T follicular helper cell (primary cell): Measurements from ENCODE around the gene SLC37A1.
A peak's percentile ranks its signal among the peaks of the same experiment; 100 is the strongest.
"Not testable (repeated sequence)": the region's sequence is repeated elsewhere in the genome, so short reads cannot be mapped to it uniquely, and the experiment has no call there.

Experiments used
- DNase-seq: peaks from one replicate; pipeline ENCODE4 v3.0.0-alpha.2; 2020; ENCODE audit warnings: low read depth
- total RNA-seq, 2 experiments: gene quantifications; one replicate each; lab custom pipeline; 2026; lab: John Stamatoyannopoulos, UW

Gene SLC37A1
- total RNA-seq, result 33.4 to 48.3 reads per million in 2 experiments

DNA sequence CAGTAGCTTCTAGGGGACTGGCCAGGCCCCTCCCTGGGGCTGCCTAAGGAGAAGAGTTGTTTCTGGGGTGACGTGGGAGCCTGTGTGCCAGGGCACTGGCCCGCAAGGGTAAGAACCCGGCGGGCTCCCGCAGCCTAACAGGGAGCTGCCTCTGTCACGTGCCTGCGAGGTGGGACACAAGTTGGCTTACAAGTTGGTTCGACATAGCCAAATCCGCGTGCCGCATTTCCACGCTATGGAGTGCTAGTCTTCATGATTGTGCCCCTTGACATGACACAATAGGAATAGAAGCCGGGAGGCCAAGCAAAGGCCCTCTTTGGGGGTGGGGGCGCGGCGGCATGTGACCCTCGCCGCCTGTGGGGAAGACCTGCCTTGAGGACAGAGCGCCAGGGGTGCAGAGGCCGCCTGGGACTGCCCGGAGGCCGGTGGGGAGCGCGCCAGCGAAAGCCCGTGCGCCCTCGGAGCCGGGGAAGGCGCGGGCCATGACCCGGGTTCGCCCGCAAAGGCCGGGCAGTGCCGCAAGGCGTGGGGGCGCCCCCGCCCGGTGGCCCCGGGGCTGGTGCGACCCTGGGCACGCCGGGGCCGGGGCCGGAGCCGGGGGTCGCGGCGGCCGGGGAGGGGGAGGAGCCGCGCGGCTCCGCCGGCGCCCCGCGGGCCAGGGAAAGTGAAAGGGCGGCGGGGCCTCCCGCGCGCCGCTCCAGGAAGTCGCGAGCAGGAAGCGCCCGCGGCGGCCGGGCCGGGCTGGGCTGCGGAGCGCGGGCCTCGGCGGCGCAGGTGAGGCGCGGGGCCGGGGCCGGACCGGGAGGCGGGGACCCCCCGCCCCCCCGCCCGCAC lies at the start of gene SLC37A1:
SLC37A1 (plus strand) TSS at position 702 of the 834 bp plus-strand sequence. CDS start 4,603 bp downstream, outside the sequence.
- DNase-seq, result no peak

DNA sequence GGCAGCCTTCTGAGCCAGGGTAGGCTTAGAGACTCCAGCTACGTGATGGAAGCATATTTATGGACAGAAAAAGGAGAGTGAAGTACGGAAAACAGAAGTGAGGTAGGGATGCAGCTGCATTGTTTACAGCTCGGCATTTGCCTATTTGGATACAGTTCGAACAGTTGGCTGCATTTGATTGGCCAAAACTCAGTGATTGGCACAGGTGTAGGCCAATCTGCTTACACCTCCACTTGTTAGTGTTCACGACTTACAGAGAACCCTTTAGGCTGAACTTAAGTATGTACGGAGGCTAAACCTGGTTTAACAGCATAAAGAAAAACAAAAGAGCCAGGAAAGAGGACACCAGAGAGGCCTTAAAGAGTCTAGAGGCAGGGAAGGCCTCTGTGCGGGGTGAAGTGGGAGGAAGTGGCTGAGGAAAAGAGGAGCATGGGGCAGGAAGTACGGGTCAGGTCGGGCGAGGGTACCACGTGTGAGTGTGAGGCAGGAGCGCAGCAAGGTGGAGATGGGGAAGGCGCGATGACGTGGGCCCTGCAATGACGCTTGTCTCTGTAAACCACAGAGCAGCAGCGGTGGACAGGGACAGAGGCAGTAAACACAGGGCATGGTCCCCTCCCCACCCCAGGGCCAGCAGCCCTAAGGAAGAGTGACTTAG lies 49.7 kb upstream of the SLC37A1 start:
- peak; percentile 53 for DNase-seq

DNA sequence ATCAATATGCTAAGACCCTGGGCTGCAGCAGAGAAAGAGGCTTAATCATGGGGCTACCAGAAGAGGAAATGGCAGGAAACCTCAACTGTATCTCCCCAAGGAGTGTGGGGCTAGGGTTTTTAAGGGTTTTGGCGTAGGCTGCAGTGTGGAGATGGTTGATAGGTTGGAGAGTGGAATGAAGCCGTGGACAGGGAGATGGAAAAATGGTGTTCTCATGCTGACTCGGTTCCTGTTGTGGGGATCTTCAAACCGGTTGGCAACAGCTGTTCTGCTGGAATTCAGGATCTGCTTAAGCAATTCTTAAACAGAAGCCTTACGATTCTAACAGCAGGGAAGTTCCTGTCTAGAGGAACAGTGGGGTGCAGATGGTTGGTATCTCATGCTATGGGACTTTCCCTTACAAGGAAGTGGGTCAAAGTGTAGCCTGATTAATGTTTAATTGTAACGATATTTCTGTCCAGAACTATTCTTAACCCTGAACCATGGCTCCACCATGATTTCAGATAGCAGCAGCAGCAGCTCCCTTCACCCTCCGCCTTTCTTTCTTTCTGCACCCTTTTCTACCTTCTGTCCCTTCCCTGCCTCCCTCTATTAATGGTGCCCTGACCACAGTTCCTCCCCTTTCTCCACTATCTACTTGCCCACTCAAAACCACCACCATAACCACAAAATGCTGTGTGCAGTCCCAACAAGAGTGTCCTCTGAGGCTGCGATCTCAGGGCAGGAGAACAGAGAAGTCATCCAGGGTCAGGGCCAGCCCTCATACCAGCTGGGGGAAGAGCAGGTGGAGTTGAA lies 48.4 kb upstream of the SLC37A1 start:
- DNase-seq, result no peak

DNA sequence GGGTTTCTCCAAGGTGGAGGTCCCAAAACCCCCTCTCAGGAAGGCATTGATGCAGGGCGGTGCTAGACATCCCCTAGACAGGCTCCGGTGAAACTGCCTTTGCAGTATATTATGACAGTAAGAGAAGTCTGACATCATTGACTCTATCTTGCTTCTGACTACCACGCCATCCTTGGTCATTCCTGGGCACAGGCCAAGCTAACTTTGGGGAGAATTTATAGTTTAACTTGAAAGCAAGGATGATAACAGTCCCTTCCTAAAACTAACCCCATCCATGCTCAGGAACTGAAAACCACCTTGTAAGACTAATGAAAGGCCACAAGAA lies 47.9 kb upstream of the SLC37A1 start:
- DNase-seq, result no peak

DNA sequence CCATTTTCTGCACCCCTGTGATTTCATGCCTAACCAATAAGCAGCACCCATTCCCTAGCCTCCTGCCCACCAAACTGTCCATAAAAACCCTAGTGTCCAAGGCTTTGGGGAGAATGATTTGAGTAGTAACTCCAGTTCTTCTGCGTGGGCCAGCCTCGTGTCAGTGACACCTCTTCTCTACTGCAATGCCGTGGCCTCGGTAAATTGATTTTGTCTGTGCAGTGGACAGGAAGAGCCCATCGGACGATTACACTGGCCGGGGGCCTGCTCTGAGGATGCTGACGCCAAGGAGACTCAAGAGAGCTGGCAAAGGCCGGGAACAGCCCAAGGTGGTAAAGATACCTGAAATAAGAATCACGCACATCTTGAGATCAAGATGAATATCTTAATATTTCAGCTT lies 47.0 kb upstream of the SLC37A1 start:
- no peak for DNase-seq

DNA sequence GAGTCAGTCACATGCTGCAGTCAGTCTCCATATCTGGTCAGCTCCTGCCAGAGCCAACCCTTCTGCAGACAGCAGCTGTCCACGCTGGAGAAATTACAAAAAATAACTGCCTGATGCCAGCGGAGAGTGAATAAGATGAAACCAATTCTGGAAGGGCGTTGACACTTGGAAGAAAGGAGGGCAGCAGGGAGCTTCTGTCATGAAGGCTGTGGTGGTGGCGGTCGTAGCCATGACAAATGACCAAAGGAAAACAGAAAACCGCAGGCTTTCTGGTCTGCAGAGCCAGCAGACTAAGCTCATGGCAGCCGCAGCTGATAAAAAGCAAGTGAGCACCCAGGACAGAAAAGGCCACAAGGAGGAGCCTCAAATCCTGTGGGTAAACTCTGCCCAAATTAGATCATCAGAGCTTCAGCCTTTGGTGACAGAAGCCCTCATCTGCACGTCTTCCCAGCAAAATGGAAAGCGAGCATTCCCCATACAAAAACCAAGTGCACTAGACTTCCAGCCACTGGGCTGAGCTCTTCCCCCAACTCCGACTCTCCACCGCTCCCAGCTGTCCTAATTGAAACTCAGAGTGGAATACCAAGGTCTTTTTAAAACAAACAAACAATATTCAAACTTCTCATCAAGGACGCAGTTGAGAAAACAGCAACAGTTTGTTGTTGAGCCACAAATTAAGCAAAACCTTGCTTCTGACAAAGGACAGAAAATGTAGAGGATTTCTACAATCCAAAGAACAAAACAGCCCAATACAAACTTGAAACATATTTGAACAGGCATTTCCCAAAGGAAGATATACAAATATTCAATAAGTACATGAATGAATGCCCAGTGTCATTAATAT lies 46.3 kb upstream of the SLC37A1 start:
- DNase-seq, result no peak

DNA sequence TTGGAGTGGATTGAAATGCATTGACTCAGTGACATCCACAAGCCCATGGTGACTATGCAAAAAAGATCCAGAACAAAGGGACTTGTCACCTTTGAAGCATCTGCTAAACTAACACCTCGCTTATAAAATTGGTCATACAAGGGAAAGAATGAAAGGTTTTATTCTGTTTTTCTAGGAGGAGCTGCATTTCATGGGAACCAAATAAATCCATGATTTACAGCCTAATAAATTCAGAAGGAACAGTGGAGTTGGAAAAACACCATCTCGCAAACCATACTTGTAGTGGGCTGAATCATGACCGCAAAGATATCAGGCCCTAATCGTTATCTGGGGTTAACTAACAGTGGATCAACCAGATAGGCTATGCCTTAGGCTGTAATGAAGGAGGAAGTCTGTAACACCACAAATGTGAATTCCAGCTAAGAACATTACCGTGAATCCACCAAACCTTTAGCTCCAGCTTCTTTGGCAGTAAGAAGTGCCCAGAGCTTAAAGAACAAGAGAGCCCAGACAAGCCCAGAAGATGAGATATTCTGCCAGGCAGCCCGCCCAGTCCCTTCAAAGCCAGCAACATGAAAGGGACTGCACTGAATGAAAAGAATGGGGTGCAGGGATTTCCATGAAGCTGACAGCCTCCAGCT lies 45.0 kb upstream of the SLC37A1 start:
- DNase-seq, result no peak

DNA sequence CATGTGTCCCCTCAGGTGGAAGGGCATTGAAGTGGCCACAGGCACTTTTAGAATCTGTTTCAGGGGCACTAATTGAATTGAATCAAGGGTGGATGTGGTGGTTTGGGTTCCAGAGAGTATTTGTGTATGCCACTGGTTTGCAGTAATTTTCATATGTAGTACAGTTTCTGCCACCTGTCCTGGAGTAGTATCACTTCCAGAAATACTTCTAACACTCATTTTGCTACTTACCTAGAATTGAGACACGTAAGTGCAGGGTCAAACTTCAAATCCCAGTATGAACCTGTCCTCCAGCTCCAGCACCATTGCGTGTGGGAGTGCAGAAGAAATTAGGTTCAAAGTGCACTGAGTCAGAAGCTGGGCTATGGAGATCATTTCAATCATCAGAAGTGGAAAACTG lies 44.4 kb upstream of the SLC37A1 start:
- no peak for DNase-seq

DNA sequence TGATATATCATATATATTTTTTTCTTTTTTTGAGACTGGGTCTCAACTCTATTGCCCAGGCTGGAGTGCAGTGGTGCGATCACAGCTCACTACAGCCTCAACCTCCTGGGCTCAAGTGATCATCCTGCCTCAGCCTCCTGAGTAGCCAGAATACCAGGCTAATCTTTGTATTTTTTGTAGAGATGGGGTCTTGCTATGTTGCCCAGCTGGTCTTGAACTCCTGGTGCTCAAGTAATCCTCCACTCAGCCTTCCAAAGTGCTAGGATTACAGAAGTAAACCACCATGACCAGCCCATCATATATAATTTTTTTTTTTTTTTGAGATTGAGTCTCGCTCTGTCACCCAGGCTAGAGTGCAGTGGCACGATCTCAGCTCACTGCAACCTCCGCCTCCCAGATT lies 43.9 kb upstream of the SLC37A1 start:
- DNase-seq, result not testable (repeated sequence)

DNA sequence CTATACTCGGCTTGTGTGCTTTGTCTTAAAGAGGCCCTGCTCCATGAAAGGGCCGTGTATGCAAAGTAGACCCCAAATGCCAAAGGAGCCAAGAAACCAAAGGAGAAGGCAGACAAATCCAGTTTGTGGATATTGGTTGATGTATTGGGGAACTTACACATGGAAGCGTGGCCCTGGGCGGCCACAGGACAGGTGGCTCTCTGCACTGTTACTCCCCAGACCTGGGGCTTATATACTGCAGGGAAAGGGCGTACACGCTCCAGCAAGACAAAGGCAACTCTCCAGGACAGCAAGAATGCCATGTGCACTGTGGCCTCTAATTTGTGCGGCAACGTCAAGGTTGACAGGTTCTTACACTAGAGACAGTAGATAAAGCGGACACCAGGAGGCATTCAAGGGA lies 42.4 kb upstream of the SLC37A1 start:
- DNase-seq, result no peak

DNA sequence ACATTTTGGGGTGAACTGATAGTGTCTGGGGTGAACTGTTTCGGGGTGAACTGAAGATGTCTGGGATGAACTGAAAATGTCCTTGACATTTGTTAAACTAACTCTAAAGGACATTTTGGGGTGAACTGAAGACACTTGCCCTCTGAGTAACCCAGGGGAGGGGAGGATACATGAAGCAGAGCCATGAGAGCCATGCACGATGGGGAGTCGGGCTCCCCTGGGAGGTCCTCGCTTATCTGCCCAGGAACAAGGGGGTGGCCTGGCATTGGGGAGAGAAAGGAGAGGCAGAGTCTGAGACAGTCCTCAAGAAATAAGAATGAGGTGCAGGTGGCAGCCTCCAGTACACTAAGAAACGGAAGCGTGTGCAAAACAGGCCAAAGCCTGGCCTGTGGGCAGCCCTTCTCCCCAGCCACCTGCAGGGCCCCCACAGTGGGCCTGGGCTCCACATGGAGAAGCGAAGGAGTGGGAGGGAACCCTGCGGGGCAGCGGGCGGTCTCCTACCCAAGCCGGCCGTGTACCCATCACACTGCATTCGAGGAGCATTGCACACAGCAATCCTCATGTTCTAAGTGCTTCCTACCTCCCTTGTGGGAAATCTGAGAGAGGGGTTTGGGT lies 41.8 kb upstream of the SLC37A1 start:
- no peak for DNase-seq

DNA sequence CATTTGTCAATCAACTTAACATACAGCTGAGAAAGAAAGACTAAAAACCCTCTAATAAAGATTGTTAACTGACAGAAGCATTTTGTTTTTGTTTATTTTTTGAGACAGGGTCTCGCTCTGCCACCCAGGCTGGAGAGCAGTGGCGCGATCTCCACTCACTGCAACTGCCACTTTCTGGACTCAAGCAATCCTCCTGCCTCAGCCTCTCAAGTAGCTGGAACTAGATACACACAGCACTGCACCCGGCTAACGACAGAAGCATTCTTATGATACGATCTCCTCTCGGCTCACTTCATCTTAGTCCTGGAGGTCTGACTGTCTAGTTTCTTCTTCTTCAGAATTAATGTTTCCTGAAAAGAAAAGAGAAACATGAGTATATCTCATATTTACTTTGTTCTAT lies 41.1 kb upstream of the SLC37A1 start:
- no peak for DNase-seq

DNA sequence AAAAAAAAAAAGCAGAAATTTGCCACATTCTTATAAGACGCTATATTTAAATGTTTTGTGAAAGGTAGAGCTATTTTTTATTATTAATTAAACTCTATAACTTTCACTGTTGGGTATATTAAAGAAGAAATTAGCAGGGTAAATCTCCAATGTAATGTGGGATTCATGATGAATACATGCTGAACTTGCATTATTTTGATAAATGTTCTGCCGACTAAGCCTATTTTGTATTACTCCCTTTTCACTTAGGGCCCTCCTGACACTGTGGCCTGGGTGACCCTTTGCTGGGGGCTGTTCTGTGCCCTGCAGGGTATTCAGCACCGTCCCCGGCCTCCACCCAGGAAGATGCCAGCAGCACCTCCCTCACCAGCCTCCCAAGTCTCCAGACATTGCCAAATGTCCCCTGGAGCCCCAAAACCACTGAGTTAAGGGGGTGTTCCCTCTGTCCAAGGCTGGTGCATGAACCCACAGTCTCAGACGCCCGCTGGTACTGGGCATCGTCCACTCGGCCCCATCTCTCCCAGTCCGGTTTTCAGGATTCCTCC lies 40.1 kb upstream of the SLC37A1 start:
- no peak for DNase-seq

DNA sequence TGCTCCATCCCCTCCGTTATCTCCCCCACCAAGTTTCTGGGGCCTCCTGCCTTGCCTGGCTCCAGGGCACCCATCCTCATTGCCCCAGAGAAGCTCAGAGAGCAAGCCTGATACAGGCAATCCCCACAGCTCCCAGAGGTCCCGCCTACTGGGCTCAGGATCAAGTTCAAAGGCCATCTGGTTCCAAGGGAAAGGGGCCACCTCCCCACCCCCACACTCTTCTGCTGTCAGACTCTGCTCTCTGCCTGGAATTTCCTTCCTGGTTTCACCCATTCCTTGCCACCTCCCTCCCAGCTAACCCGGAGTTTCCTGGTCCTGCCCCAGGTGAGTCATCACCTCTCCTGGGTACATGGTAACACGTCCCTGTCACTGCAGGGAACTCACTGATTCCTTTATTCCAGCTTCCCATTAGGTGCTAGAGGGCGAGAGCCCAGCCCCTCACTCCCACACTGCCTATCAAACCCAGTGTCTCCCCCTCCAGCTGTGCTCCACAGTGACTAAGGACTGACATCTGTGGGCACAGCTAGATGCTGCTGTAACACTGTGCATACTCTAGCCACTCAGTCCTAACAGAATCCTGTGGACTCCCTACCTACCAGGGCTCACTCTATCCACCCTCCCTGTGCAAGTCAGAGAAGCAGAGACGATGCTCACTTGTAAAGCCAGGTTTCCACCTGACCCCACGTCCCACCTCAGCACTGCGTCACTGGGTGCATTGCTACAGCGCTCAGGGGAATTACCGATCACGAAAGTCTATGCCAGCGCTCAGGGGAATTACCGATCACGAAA lies 39.4 kb upstream of the SLC37A1 start:
- DNase-seq, result no peak

DNA sequence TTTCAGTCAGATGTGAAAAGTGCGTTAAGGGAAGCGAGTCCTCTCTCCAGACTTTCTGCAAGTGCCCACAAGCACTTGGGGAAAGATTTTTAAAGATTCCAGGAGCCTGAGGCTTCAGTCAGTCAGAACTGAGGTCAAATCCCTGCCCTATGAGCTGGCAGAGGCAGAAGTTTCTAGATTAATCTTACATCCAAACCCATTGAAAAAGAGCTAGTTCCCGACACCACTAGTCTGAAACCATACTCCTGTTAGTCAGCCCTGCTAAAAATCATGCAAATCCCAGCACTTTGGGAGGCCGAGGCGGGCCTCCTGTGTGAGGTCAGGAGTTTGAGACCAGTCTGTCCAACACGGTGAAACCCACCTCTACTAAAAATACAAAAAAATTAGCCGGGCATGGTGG lies 38.6 kb upstream of the SLC37A1 start:
- DNase-seq, result no peak

DNA sequence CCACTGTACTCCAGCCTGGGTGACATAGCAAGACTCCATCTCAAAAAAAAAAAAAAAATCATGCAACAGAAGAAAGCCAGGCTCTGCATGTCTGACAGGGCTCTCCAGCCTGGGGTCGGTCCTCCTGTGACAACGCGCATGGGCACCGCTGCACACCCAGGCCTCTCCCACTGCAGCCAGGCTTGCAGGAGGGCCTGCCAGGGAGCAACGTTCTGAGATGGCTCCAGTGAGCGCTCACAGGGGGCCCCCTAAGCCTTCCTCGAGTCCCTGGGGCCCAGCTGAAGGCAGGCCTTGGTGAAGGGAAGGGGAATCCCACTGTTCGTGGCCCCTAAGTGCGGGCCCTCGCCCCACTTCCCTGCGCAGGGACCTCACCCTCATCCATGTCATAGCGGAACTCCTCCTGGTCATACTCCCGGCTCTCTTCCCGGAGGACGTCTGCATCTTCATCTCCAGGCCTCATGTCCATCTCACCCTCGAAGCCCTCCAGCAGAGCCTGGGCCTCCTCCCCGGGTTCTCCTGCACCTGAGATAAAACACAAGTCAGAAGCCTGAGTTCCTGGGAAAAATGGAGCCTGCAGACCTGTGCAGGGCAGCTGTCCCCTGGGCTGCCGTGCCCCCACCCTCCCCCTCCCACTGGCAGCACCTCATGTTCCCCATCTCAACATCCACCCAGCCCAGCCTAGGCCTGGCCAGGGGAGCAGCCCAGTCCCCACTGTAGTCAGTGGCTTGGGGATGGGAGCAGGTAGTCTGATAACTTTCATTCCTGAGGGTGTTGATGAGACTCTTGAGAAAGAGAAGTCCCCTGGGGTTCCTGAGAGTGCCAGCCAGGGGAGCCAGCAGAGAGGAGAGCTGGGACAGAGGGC lies 37.9 kb upstream of the SLC37A1 start:
- no peak for DNase-seq

DNA sequence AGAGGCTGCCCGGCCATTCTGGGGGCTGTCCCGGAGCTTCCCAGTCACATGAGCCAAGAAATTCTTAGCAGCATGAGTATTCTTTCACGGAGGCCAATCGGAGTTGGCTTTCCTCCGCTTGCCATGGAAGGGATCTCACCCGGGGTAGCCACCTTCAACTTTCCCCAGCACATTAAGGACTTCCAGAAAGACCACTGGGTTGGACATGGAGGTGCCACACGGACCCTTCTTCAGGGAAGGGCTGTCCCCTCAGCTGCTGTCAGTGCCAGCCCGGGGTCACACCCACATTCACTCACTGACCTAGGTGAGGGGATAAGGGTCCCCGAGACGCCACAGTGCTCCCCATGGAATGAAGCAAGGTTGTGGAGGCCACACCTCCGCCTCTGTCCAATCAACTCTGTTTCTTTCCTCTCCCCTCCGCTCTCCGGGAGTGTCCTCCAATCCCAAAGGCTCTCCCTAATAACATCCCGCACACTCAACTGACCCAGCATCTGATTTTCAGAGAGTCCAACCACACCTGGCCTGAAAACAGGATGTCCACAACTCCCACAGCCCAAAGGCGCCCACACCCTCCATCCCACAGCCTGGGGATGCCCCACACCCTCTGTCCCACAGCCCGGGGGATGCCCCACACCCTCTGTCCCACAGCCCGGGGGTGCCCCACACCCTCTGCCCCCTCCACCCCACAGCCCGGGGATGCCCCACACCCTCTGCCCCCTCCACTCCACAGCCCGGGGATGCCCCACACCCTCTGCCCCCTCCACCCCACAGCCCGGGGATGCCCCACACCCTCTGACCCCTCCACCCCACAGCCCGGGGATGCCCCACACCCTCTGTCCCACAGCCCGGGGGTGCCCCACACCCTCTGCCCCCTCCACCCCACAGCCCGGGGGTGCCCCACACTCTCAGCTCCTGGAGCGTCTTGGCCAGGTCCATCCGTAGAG lies 37.0 kb upstream of the SLC37A1 start:
- DNase-seq, result no peak

DNA sequence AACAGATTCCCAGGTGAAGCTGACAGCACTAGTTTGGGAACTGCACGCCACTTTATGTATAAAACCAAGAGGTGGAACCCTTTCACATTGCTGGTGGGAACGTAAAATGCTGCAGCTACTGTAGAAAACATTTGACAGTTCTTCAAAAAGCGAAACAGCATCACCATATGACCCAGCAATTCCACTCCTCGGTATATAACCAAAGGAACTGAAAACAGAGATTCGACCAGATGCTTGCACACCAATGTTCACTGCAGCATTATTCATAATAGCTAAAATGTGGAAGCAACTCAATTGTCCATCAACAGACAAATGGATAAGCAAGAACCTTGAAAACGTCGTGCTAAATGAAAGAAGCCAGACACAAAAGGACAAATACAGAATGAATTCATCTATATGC lies 35.1 kb upstream of the SLC37A1 start:
- no peak for DNase-seq
